ENCODE measurements around the gene KDM4B. TPM values are rescaled to one million over a fixed set of nuclear protein-coding genes. Genes with fewer than 3 reads are reported as not detected.

Gene KDM4B
- total and polyA plus RNA-seq, 7 donors: 7.2 to 46.5 (median 21.4) TPM

DNA sequence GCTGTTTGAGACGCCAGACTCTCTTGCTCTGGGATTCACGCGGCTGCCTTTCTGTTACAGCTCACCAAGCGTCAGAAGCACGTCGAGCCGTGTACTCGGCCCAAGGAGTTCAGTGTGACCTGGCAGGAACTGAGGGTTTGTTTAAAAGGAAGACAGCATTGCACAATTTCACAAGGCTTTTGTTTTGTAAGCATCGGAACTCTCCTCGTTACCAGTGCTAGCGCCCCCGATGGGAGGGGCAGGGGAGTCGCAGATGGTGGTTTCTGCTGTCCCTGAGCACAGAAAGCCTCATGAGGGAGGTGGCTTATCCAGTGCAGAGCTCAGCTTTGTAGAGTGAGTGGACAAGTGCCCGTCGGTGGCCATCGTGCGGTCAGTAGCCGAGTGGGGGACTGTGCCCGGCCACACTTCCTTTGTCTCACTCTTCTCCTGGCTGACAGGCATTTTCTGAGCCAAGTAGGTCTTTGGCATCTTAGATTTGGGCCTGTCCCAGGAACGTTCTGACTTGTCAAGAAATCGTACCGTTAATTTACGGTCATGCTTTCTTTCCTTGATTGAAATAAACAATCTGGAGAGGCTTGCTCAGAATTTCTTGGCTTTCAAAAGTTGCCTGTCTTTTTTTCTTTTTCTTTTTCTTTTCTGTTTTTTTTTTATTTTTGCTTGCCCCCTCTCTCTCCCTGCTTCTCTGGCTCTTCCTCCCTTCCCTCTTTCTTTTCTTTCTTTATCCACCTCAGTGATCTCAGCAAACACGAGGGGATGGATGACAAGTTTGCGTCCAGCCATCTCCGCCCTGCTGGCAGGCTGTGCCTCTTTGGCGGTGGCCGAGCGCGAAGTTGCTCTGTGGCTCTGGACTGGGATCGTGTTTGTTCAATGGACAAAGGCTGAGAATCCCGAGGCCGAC is 7.7 kb downstream of the KDM4B start:
- WGBS, 2 donors: 59 to 78% methylated on average over 33 of the region's 33 CpGs
- H3K4me1 ChIP-seq: peaks cover 0 to 90% (median 80%) of the 10 kb centered on the region in 4 donors
- peak; percentile 81 to 95 (median 86) for TF ChIP-seq POLR2AphosphoS5 (IDR thresholded peaks at IDR 0.05)
- TF ChIP-seq EP300 (IDR thresholded peaks at IDR 0.05): peak; percentile 89 to 97 (median 94)
- peak in 2 of 4 experiments; percentile 47 to 49 for TF ChIP-seq CTCF (IDR thresholded peaks at IDR 0.05)
- TF ChIP-seq POLR2A (IDR thresholded peaks at IDR 0.05): no peak
- H3K36me3 ChIP-seq: no peaks in the 10 kb centered on the region
- intact Hi-C loops (cut with DNase I): loop anchor here (5.0 to 10.0 kb wide), 3 partner anchors 46 to 1088 kb away; partner anchors contain the start of gene DPP9
- H3K4me3 ChIP-seq: peak overlapping the region; percentile 2 to 28 (median 4)
- DNase-seq: peak; percentile 98
- H3K27me3 ChIP-seq: no peaks in the 10 kb centered on the region
- peak overlapping the region; percentile 87 to 94 (median 90) for H3K27ac ChIP-seq
- no peaks in the 10 kb centered on the region for H3K9me3 ChIP-seq

DNA sequence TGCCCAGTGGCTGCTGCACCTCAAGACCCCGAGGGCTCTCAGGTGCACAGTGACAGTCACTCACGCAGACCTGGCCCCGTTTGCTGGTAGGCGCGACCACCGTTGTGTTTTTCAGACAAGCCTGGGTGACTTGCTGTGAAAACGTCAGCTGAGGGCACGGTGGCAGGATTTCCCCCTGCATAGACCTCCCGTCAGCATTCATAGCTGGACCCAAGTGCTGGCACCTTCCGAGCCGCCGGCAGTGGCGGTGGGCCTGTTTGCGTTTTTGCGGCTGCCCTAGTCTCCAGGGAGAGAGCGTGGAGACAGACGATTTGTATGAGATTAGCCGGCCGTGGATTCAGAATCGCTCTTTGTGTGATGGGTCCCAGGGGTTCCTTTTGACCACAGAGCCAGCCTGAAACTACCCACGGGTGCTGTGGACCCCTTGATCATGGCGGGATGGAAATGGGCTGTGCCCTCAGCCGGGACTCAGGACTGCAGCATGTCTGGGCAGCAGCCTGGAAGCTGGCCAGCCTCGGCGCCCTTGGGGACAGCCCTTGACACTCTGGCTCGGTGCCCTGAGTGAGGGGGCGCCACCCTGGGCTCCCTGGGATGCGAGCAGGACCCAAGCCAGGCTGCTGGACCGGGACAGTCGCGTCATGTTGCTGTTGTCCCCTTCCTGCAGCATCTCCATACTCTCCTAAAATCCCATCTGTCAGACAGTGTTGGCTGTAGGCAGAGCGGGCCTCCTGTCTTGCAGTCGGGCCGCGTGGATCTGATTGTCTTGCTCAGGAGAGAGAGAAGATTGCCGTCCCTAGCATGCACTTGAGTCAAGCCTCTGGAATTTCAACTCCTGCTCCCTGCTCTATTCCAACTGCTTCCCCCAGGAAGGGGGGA is 8.6 kb downstream of the KDM4B start:
- no peaks in the 10 kb centered on the region for H3K36me3 ChIP-seq
- peak overlapping the region; percentile 2 to 28 (median 4) for H3K4me3 ChIP-seq
- TF ChIP-seq POLR2A (IDR thresholded peaks at IDR 0.05): no peak
- peak; percentile 66 to 84 (median 74) for TF ChIP-seq POLR2AphosphoS5 (IDR thresholded peaks at IDR 0.05)
- peak in 1 of 4 donors; percentile 14 for TF ChIP-seq EP300 (IDR thresholded peaks at IDR 0.05)
- no peaks in the 10 kb centered on the region for H3K27me3 ChIP-seq
- peak; percentile 91 for DNase-seq
- peak overlapping the region; percentile 87 to 94 (median 90) for H3K27ac ChIP-seq
- intact Hi-C loops (cut with DNase I): loop anchor here (5.0 to 10.0 kb wide), 3 partner anchors 45 to 1087 kb away; partner anchors contain the start of gene DPP9
- WGBS, 2 donors: 69 to 85% methylated on average over 36 of the region's 36 CpGs
- H3K9me3 ChIP-seq: no peaks in the 10 kb centered on the region
- H3K4me1 ChIP-seq: peaks cover 0 to 81% (median 71%) of the 10 kb centered on the region in 4 donors

- DNase-seq: no peak
- Histone ChIP-seq H3K27me3 (no peaks in the 10 kb centered on the region), H3K9me3 (no peaks in the 10 kb centered on the region), H3K36me3 (no peaks in the 10 kb centered on the region), H3K4me3 (no peak overlapping the region), H3K4me1 (peaks cover 0 to 84% (median 61%) of the 10 kb centered on the region in 4 donors), H3K27ac (peak overlapping the region in 3 of 4 donors; percentile 19 to 94 (median 89))
- intact Hi-C loops (cut with DNase I): loop anchor here (5.0 to 10.0 kb wide), 3 partner anchors 43 to 1085 kb away; partner anchors contain the start of gene DPP9
- 81 to 91% methylated on average over 8 of the region's 8 CpGs for WGBS, 2 donors
- TF ChIP-seq POLR2AphosphoS5 (IDR thresholded peaks at IDR 0.05) (no peak), EP300 (IDR thresholded peaks at IDR 0.05) (no peak), POLR2A (IDR thresholded peaks at IDR 0.05) (no peak), CTCF (IDR thresholded peaks at IDR 0.05) (no peak)
Measured at GRCh38 chr19:4979211-4979807, 10.4 kb downstream of the KDM4B start.

- 77 to 90% methylated on average over 3 of the region's 3 CpGs for WGBS, 2 donors
- H3K9me3 ChIP-seq: no peaks in the 10 kb centered on the region
- H3K27me3 ChIP-seq: no peaks in the 10 kb centered on the region
- intact Hi-C loops (cut with DNase I): no loop called here
- H3K27ac ChIP-seq: peak overlapping the region in 2 of 4 donors; percentile 89 to 94
- DNase-seq: no peak
- no peak for TF ChIP-seq POLR2A (IDR thresholded peaks at IDR 0.05)
- no peak for TF ChIP-seq EP300 (IDR thresholded peaks at IDR 0.05)
- no peak for TF ChIP-seq CTCF (IDR thresholded peaks at IDR 0.05)
- TF ChIP-seq POLR2AphosphoS5 (IDR thresholded peaks at IDR 0.05): peak in 1 of 4 donors; percentile 59
- no peak overlapping the region for H3K4me3 ChIP-seq
- H3K36me3 ChIP-seq: no peaks in the 10 kb centered on the region
- peaks cover 0 to 84% (median 55%) of the 10 kb centered on the region in 4 donors for H3K4me1 ChIP-seq
Measured at GRCh38 chr19:4980067-4980466, 11.2 kb downstream of the KDM4B start.
